ENCODE measurements around the gene SEPSECS. TPM values are rescaled to one million over a fixed set of nuclear protein-coding genes. Genes with fewer than 3 reads are reported as not detected.

Gene SEPSECS
- polyA plus RNA-seq, 1 experiment: 2.6 TPM

GRCh38 chr4:25129917-25130316 lies 30.3 kb downstream of the SEPSECS start:
- DNase-seq (ENCODE audit: low read depth): no peak
- POLR2A ChIA-PET: no interaction called here
- H3K4me3 ChIP-seq (ENCODE audit: low read depth, low read length): no peak overlapping the region
- H3K36me3 ChIP-seq (ENCODE audit: control insufficient read depth, insufficient read depth, low read length): no peaks in the 10 kb centered on the region
- no peaks in the 10 kb centered on the region for H3K27me3 ChIP-seq (ENCODE audit: control insufficient read depth, insufficient read depth, low read length)
- CTCF ChIA-PET: interaction anchor here (3.6 kb wide), 1 partner anchor 14 kb away, joined by 16 read pairs; no protein-coding TSS in a partner anchor
- TF ChIP-seq CTCF (IDR thresholded peaks at IDR 0.05; ENCODE audit: insufficient read depth, low read depth, low read length): no peak

GRCh38 chr4:25128671-25129070 lies 31.6 kb downstream of the SEPSECS start:
- CTCF ChIA-PET: no interaction called here
- Histone ChIP-seq H3K27me3 (ENCODE audit: control insufficient read depth, insufficient read depth, low read length) (no peaks in the 10 kb centered on the region), H3K36me3 (ENCODE audit: control insufficient read depth, insufficient read depth, low read length) (no peaks in the 10 kb centered on the region), H3K4me3 (ENCODE audit: low read depth, low read length) (no peak overlapping the region)
- DNase-seq (ENCODE audit: low read depth): no peak
- TF ChIP-seq CTCF (IDR thresholded peaks at IDR 0.05; ENCODE audit: insufficient read depth, low read depth, low read length): no peak
- POLR2A ChIA-PET: no interaction called here

- Histone ChIP-seq H3K27me3 (ENCODE audit: control insufficient read depth, insufficient read depth, low read length) (no peaks in the 10 kb centered on the region), H3K36me3 (ENCODE audit: control insufficient read depth, insufficient read depth, low read length) (no peaks in the 10 kb centered on the region), H3K4me3 (ENCODE audit: low read depth, low read length) (no peak overlapping the region)
- no peak for TF ChIP-seq CTCF (IDR thresholded peaks at IDR 0.05; ENCODE audit: insufficient read depth, low read depth, low read length)
- ChIA-PET POLR2A (no interaction called here), CTCF (no interaction called here)
- no peak for DNase-seq (ENCODE audit: low read depth)
These were observed 37.0 kb downstream of the SEPSECS start for GRCh38 chr4:25123236-25123635.

- POLR2A ChIA-PET: no interaction called here
- Histone ChIP-seq H3K36me3 (ENCODE audit: control insufficient read depth, insufficient read depth, low read length) (no peaks in the 10 kb centered on the region), H3K4me3 (ENCODE audit: low read depth, low read length) (no peak overlapping the region), H3K27me3 (ENCODE audit: control insufficient read depth, insufficient read depth, low read length) (no peaks in the 10 kb centered on the region)
- CTCF ChIA-PET: interaction anchor here (1.0 kb wide), 1 partner anchor 196 kb away, joined by 3 read pairs; no protein-coding TSS in a partner anchor
- no peak for DNase-seq (ENCODE audit: low read depth)
- no peak for TF ChIP-seq CTCF (IDR thresholded peaks at IDR 0.05; ENCODE audit: insufficient read depth, low read depth, low read length)
These were observed 39.9 kb downstream of the SEPSECS start for GRCh38 chr4:25120146-25120940.

GRCh38 chr4:25117716-25118472 lies 42.4 kb downstream of the SEPSECS start:
- POLR2A ChIA-PET: no interaction called here
- no peak for TF ChIP-seq CTCF (IDR thresholded peaks at IDR 0.05; ENCODE audit: insufficient read depth, low read depth, low read length)
- CTCF ChIA-PET: interaction anchor here (0.6 to 1.2 kb wide), 4 partner anchors 17 to 145 kb away, joined by 3 to 4 read pairs (median 3); no protein-coding TSS in a partner anchor
- H3K4me3 ChIP-seq (ENCODE audit: low read depth, low read length): no peak overlapping the region
- H3K27me3 ChIP-seq (ENCODE audit: control insufficient read depth, insufficient read depth, low read length): no peaks in the 10 kb centered on the region
- no peaks in the 10 kb centered on the region for H3K36me3 ChIP-seq (ENCODE audit: control insufficient read depth, insufficient read depth, low read length)
- DNase-seq (ENCODE audit: low read depth): no peak
